GM18873 (cell line): ENCODE measurements around the gene DOCK8.

Experiments used
- ATAC-seq: cut with Tn5 transposase; IDR thresholded peaks from one replicate; pipeline ENCODE4 v1.9.1; 2021; ENCODE audit warnings: mild to moderate bottlenecking, moderate library complexity, moderate number of reproducible peaks; ENCODE audit not compliant: unreplicated experiment, low FRiP score

DOCK8 gene

GRCh38 chr9:304106-304505, 89.4 kb downstream of the DOCK8 start:
- no peak for ATAC-seq

DNA sequence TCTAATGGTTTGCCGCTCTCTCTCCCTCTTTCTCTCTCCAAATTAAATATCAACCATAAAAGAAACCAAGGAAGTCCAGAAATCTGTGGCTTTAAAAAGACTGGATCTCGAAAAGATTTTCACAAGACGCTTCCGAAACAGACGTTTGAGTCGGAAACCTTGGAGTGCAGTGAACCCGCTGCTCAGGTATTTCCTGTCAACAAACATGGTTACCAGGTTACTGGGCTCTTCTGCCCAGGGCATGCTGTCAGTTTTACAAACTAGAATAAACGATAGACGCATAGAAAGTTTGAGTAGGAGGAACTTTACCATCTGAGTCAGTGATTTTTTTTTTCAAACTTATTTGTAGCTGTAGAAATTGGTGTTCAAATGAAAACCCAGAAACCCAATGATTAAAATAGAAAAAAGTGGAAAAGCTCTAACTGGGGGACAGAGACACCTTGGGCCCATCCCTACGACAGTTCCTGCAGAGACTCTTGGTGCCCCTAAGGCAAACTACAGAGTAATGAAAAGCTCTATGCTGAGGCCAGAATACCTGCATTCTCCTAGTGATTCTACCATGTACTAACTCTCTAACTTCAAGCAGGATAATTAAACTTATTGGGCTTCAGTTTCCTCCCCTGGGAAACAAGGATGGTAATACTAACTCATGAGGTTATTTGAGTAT, 90.0 kb downstream of the DOCK8 start:
- ATAC-seq = no peak

GRCh38 chr9:306907-307306, 92.2 kb downstream of the DOCK8 start:
- ATAC-seq = no peak

DNA sequence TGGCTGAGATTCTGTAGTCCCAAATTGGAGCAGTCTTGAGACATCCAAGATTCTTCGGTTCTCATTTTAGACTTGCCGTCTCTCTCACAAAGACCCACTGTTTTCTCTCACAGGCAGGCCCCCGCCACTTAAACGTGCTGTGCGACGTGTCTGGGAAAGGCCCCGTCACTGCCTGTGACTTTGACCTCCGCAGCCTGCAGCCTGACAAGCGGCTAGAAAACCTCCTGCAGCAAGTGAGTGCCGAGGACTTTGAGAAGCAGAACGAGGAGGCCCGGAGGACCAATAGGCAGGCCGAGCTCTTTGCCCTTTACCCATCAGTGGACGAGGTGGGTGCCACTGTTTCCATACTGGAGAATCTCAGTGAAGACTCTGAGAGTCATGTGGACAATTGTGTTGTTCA, 97.2 kb downstream of the DOCK8 start:
- no peak for ATAC-seq

DNA sequence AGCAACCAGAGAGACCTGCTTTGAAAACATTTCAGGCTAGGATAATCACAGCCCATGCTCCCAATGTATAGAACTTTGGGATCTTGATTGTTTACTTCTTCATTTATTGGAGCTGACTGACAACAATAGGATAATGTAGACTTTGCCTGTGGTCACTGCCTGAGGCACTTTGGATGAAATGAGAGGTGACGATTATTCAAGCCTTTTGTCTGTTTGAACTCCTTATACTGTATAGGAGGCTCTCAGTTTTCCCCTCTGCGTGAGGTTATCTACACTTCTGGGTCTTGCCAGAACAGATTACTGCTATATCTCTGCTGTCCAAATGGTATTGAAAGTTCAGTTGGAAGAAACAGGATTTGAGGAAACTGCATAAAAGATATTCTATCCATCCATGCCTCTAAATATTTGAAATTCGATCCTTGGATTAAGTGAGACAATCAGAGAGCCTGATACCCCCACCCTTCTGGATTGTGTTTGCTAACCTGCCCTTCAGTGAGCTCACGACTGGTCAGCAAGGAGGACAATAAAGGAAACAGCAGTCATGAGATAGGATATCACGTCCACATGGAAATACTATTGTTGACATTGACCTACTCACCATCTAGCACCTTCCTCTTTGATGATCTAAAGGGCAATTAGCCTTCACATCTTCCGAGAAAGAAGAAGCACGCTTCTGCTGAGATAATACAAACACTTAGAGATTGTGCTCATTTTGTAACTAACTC, 98.1 kb downstream of the DOCK8 start:
- no peak for ATAC-seq

- ATAC-seq = no peak
Measured at GRCh38 chr9:316382-316965, 101.8 kb downstream of the DOCK8 start.

- ATAC-seq = no peak
Measured at GRCh38 chr9:318646-319045, 104.0 kb downstream of the DOCK8 start.

GRCh38 chr9:324971-325370, 110.3 kb downstream of the DOCK8 start:
- ATAC-seq = no peak

DNA sequence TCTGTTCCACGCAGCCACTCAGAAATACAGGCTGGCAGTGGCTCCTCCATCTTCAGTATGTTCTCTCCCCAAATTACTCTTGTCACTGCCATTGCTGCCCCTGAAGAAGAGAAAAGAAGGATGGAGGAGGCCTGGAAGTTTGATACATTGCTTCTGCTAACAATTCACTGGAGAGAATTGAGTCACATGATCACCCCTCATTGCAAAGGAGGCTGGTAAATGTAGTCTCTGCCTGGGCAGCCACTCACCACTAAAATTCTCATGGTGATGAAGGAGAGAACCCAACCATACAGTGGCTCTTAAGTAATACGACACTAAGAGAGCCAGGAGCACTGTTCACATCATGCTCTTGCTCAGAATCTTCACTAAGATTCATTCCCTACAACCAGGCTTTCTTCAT, 112.0 kb downstream of the DOCK8 start:
- no peak for ATAC-seq

GRCh38 chr9:328453-328852, 113.8 kb downstream of the DOCK8 start:
- ATAC-seq = no peak

- ATAC-seq = no peak
Measured at GRCh38 chr9:331197-331596, 116.5 kb downstream of the DOCK8 start.

DNA sequence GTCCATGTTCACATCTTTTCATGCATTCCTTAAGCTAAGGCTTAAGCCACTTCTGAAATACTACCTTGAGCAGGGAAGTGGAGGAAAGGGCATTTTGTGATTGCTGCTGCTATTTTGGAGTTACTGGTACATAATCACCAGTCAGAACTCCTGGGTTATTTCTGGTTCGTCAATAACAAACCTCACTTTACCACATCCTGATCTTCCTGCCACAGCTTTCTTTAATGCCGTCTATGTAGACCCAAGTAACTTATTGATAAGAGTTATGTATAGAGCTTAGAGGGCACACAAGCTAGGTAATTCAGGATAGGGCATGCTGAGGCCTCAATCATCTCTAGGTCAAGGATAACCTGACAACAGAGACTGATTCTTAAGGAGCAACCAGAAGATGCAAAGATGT, 120.7 kb downstream of the DOCK8 start:
- ATAC-seq = no peak

- ATAC-seq = no peak
Measured at GRCh38 chr9:336039-336438, 121.4 kb downstream of the DOCK8 start.

- no peak for ATAC-seq
Measured at GRCh38 chr9:338602-339001, 123.9 kb downstream of the DOCK8 start.

DNA sequence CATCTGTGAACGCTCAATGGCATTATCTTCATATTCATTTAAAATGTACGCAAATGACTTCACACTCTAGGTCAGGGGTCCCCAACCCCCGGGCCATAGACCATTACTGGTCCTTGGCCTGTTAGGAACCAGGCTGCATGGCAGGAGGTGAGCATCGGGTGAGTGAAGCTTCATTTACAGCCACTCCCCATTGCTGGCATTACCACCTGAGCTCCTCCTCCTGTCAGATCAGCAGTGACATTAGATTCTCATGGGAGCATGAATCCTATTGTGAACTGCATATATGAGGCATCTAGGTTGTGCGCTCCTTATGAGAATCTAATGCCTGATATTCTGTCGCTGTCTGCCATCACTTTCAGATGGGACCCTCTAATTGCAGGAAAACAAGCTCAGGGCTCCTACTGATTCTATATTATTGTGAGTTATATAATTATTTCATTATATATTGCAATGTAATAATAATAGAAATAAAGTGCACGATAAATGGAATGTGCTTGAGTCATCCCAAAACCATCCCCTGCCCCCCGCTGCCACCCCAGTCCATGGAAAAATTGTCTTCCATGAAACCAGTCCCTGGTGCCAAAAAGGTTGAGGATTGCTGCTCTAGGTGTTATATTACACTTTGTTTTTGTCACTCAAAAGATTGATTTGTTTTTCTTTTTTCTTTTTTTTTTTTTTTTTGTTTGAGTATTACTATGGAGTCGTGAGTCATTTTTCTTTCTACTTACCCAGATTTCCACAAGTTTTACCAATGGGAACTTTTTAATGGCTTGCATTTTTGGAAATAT, 127.2 kb downstream of the DOCK8 start:
- no peak for ATAC-seq

DNA sequence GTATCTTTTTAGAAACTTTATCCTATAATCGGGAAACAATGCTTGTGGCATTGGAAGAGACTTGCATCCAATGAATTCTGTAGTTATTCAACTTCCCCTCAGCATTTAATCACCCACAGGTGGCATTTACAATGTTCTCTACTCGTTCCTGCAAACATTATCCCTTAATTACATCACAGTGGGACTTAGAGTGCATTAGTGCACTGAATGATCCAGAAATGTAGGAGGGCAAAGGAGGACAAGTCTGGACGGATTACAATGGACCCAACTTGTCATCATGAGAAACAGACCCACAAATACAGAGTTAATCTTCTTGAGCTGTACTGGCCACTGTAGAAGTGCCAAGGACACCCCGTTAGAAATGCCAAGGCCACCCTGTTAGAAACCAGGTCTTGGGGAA, 129.1 kb downstream of the DOCK8 start:
- ATAC-seq = no peak

- ATAC-seq = no peak
Measured at GRCh38 chr9:346111-346571, 131.5 kb downstream of the DOCK8 start.

DNA sequence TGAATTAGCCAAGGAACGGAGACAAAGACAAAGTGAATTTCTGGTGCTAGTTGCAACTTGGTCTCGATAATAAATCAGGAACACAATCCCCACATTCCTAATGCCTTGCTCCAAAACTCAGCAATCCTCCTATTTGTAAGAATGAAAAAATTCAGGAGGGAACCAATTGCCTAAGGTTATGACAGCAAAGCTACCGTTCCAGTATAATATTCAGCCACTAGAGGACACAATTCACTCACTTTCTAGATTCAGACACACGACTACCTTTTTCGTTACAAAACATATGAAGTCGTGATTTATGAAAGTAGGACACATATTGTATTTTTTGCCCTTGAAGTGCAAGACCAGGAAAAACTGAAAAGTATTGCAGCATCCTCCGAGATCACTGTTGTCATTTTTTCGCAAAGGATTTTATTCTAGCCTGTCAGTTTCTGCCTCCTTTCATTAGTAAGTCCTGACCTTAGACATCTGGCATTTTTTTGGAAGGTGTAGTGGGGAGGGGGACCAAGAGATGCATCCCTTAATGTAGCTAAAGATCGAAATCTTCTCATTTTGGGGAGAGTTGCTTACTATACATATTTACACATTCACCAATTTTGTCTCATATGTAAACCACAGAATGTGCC, 133.1 kb downstream of the DOCK8 start:
- ATAC-seq = no peak

DNA sequence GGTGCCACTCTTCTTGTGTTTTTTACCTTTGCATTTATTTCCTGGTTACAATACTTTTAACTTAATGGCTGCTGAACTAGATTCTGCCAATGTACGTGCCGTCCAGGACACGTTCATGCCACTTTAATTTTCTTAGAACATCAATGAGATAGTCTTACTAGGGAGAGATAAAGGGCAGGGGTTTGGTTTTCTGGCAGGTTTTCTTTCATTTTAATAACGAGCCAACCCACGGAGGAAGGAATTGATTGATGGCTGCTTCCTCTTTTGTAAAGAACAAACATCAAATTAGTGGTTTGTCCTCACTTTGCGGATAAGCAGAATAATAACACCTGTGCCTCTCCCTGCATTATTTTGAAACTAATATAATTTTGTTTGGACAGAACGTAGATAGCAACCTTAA, 135.7 kb downstream of the DOCK8 start:
- ATAC-seq = no peak

GRCh38 chr9:351916-352315, 137.3 kb downstream of the DOCK8 start:
- no peak for ATAC-seq

GRCh38 chr9:353077-353476, 138.4 kb downstream of the DOCK8 start:
- no peak for ATAC-seq
